Bronchial epithelial cell (primary cell): ENCODE data around the gene C5orf22. TPM values are rescaled to one million over a fixed set of nuclear protein-coding genes. Genes with fewer than 3 reads are reported as not detected.

Source experiments
- DNase-seq: peaks from one replicate; pipeline ENCODE4 v3.0.0-alpha.2; 2010; ENCODE audit warnings: low read depth
- FAIRE-seq: peaks from 2 replicates; lab custom pipeline; 2011; peaks lifted over from hg19 to GRCh38; lab: Jason Lieb, UNC
- H3K27me3 ChIP-seq: 2 replicates; pipeline ENCODE4 v1.5.1; 2011; ENCODE audit warnings: low read length; ENCODE audit not compliant: control insufficient read depth, insufficient read depth
- H3K36me3 ChIP-seq: 2 replicates; pipeline ENCODE4 v1.5.1; 2011; ENCODE audit warnings: low read length; ENCODE audit not compliant: control insufficient read depth, insufficient read depth
- H3K4me3 ChIP-seq: 2 replicates; pipeline ENCODE4 v1.5.1; 2011; ENCODE audit warnings: mild to moderate bottlenecking, low read depth, low read length, control low read depth
- CTCF ChIP-seq: IDR thresholded peaks from 2 replicates; pipeline ENCODE4 v1.5.1; 2011; ENCODE audit warnings: mild to moderate bottlenecking, moderate library complexity, low read length, control low read depth, inconsistent platforms; ENCODE audit not compliant: insufficient read depth, severe bottlenecking
- total RNA-seq: library from RNA; depleted of rRNA; stranded (reverse); fragments of >200 nt; gene quantifications from 2 replicates; pipeline ENCODE4 v1.2.1, GENCODE V29; 2014

Gene C5orf22
- total RNA-seq, 1 donor from 2014 or later, result 15.5 TPM

- FAIRE-seq, result no peak
- no peak overlapping the region for H3K4me3 ChIP-seq
- no peak for TF ChIP-seq CTCF
- peak; percentile 47 for DNase-seq
- H3K36me3 ChIP-seq, result no peaks in the 10 kb centered on the region
- H3K27me3 ChIP-seq, result peaks cover 1% of the 10 kb centered on the region
These were observed 49.5 kb downstream of the C5orf22 start for GRCh38 chr5:31581498-31582099.

DNA sequence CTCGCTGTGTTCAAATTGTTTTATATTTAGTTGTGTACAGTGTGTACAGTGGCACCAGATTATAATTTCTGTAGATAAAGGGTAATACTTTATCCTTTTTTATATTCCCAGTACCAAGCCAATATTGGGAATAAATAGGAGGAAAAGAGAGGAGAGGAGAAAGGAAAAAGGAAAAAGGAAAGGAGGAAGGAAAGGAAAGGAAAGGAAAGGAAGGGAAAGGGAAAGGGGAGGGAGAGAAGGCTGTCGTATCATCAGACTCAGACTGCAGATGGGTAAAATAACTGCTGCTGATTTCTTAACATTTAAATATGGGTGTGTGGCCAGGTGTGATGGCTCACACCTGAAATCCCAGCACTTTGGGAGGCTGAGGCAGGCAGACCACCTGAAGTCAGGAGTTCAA, 51.0 kb downstream of the C5orf22 start:
- H3K36me3 ChIP-seq, result no peaks in the 10 kb centered on the region
- FAIRE-seq (no peak), DNase-seq (no peak)
- no peaks in the 10 kb centered on the region for H3K27me3 ChIP-seq
- H3K4me3 ChIP-seq, result no peak overlapping the region
- TF ChIP-seq CTCF, result no peak

GRCh38 chr5:31585166-31585894, 53.2 kb downstream of the C5orf22 start:
- DNase-seq, result no peak
- FAIRE-seq, result no peak
- no peaks in the 10 kb centered on the region for H3K27me3 ChIP-seq
- no peak for TF ChIP-seq CTCF
- no peaks in the 10 kb centered on the region for H3K36me3 ChIP-seq
- no peak overlapping the region for H3K4me3 ChIP-seq

- Histone ChIP-seq H3K4me3 (no peak overlapping the region), H3K36me3 (no peaks in the 10 kb centered on the region), H3K27me3 (no peaks in the 10 kb centered on the region)
- DNase-seq (no peak), FAIRE-seq (no peak)
- no peak for TF ChIP-seq CTCF
These were observed 53.8 kb downstream of the C5orf22 start for GRCh38 chr5:31585895-31586270.

DNA sequence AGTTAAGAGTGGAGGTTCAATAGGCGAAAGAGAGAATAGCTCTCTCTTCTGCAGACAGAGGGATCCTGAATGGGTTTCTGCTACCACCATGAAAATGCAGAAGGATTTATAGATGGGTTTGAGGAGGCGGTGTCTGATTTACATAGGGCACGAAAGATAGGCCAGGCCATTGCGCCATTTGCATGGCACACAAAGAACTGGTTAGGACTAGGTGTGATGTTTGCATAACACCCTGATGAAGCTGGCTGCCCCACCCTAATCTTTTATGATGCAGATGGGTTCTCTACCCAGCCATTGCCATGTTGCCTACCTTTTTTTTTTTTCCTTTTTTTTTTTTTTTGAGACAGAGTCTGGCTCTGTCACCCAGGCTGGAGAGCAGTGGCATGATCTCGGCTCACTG, 55.4 kb downstream of the C5orf22 start:
- FAIRE-seq (no peak), DNase-seq (no peak)
- TF ChIP-seq CTCF, result no peak
- Histone ChIP-seq H3K36me3 (no peaks in the 10 kb centered on the region), H3K27me3 (no peaks in the 10 kb centered on the region), H3K4me3 (no peak overlapping the region)
